Osteoblast (primary cell): ENCODE results near the gene TFAP2A. TPM values are rescaled to one million over a fixed set of nuclear protein-coding genes. Genes with fewer than 3 reads are reported as not detected.

ENCODE experiments used
- DNase-seq: peaks from one replicate; pipeline ENCODE4 v3.0.0; 2011; ENCODE audit warnings: low spot score, mixed read lengths; ENCODE audit not compliant: insufficient read length; ENCODE audit errors: missing footprints
- H2AFZ ChIP-seq: 2 replicates; pipeline ENCODE4 v1.6.0; 2011; ENCODE audit warnings: mild to moderate bottlenecking, low read length
- H3K27ac ChIP-seq: 2 replicates; pipeline ENCODE4 v1.5.1; 2011; ENCODE audit warnings: mild to moderate bottlenecking, low read depth, low read length, moderate library complexity
- H3K27me3 ChIP-seq: 2 replicates; pipeline ENCODE4 v1.6.0; 2012; ENCODE audit warnings: mild to moderate bottlenecking, control low read depth, inconsistent platforms, low read length, moderate library complexity; ENCODE audit not compliant: insufficient read depth
- H3K36me3 ChIP-seq: 2 replicates; pipeline ENCODE4 v1.5.1; 2011; ENCODE audit warnings: mild to moderate bottlenecking, low read length, control low read depth, moderate library complexity; ENCODE audit not compliant: insufficient read depth
- H3K4me1 ChIP-seq: 2 replicates; pipeline ENCODE4 v1.5.1; 2011; ENCODE audit warnings: mild to moderate bottlenecking, low read length, control low read depth, moderate library complexity; ENCODE audit not compliant: insufficient read depth
- H3K4me2 ChIP-seq: 2 replicates; pipeline ENCODE4 v1.6.0; 2011; ENCODE audit warnings: mild to moderate bottlenecking, low read length; ENCODE audit not compliant: insufficient read depth
- H3K4me3 ChIP-seq: fragments of 200-600 bp; sonication (generic); 3 replicates; pipeline ENCODE4 v1.5.1; 2012; ENCODE audit warnings: mild to moderate bottlenecking, low read length, inconsistent platforms; ENCODE audit not compliant: insufficient read depth
- H3K79me2 ChIP-seq: 2 replicates; pipeline ENCODE4 v1.6.0; 2012; ENCODE audit warnings: mild to moderate bottlenecking, low read length, control low read depth, inconsistent platforms; ENCODE audit not compliant: insufficient read depth
- H3K9me3 ChIP-seq: 2 replicates; pipeline ENCODE4 v1.5.1; 2011; ENCODE audit warnings: low read depth, low read length, control low read depth
- H4K20me1 ChIP-seq: 2 replicates; pipeline ENCODE4 v1.6.0; 2012; ENCODE audit warnings: mild to moderate bottlenecking, low read length, control low read depth; ENCODE audit not compliant: insufficient read depth
- total RNA-seq: library from RNA; depleted of rRNA; stranded (reverse); fragments of >200 nt; gene quantifications from 2 replicates; pipeline ENCODE4 v1.2.3, GENCODE V29; 2012
- TF ChIP-seq, protein P1 (sequence below): IDR thresholded peaks from 2 replicates; pipeline ENCODE4 v1.5.1; 2011; ENCODE audit warnings: mild to moderate bottlenecking, low read depth, low read length, moderate library complexity; ENCODE audit errors: extremely low read depth

Gene TFAP2A
- total RNA-seq, 1 donor: 0.36 TPM

DNA sequence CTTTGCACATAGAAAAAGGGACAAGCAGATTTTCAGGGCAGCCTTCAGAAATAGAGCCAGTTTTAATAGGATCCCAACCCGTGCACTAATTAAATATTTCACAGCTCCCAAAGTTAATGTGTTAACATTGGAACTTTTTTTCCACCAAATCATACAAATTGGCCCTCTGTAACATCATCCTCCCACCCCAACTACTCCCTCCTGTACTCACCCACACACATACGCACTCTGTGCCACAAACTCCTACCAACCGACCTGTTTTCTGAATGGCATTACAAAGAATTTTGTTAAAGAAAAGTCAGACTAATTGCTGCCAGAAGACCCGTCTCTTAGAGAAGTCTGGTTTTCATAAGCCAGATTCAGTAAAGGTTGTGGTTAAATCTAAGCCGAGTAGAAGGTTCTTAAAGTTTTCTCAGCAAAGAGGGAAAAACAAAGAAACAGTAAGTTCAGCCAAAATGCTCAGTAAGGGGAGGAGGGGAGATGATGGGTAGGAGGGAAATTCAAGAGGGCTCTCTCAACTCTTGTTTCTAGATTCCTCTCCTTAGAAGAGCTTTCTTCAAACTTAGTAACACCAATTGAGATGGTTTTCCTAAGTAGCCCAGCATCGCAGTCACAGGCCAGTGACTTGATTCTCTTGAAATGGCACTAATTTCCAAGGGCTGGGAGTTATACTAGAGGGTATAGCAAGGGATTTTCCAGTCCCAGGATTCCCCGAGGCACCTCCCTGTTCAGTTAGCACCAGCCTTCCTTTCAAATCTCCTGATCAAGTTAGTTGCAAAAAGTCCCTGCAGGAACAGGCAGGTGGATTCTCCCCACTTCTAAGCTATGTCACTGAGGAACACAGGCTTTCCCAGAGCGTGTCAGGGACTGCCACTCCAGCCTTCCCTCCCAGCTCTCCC lies 27.9 kb downstream of the TFAP2A start:
- no peak overlapping the region for H3K4me3 ChIP-seq
- H3K27me3 ChIP-seq: peaks cover 97% of the 10 kb centered on the region
- H3K4me2 ChIP-seq: no peak overlapping the region
- no peaks in the 10 kb centered on the region for H3K9me3 ChIP-seq
- no peaks in the 10 kb centered on the region for H4K20me1 ChIP-seq
- H3K4me1 ChIP-seq: no peaks in the 10 kb centered on the region
- no peak overlapping the region for H3K27ac ChIP-seq
- no peaks in the 10 kb centered on the region for H3K79me2 ChIP-seq
- H2AFZ ChIP-seq: no peak overlapping the region
- TF ChIP-seq, protein P1, sequence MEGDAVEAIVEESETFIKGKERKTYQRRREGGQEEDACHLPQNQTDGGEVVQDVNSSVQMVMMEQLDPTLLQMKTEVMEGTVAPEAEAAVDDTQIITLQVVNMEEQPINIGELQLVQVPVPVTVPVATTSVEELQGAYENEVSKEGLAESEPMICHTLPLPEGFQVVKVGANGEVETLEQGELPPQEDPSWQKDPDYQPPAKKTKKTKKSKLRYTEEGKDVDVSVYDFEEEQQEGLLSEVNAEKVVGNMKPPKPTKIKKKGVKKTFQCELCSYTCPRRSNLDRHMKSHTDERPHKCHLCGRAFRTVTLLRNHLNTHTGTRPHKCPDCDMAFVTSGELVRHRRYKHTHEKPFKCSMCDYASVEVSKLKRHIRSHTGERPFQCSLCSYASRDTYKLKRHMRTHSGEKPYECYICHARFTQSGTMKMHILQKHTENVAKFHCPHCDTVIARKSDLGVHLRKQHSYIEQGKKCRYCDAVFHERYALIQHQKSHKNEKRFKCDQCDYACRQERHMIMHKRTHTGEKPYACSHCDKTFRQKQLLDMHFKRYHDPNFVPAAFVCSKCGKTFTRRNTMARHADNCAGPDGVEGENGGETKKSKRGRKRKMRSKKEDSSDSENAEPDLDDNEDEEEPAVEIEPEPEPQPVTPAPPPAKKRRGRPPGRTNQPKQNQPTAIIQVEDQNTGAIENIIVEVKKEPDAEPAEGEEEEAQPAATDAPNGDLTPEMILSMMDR: no peak
- no peaks in the 10 kb centered on the region for H3K36me3 ChIP-seq
- no peak for DNase-seq

DNA sequence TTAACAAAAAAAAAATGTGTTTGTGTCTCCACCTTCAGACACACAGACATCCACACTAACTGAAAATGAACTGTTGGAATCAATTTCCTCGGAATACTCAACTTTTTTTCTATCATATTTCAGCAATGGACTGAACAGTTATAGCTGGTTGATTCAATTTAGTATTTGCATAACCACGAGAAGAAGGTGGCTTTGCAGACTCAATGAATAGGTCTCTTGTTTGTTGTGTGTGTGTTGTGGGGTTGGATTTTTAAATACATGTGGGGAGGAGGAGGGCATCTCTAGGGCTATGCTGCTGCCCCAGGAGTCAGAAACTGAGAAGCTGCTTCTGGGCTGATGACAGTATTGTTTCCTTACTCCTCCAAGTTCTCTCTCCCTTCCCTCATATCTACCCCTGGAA lies 28.7 kb downstream of the TFAP2A start:
- no peaks in the 10 kb centered on the region for H4K20me1 ChIP-seq
- no peak overlapping the region for H2AFZ ChIP-seq
- no peaks in the 10 kb centered on the region for H3K36me3 ChIP-seq
- H3K4me3 ChIP-seq: no peak overlapping the region
- peaks cover 97% of the 10 kb centered on the region for H3K27me3 ChIP-seq
- no peak overlapping the region for H3K4me2 ChIP-seq
- no peaks in the 10 kb centered on the region for H3K4me1 ChIP-seq
- no peaks in the 10 kb centered on the region for H3K9me3 ChIP-seq
- DNase-seq: no peak
- no peaks in the 10 kb centered on the region for H3K79me2 ChIP-seq
- no peak overlapping the region for H3K27ac ChIP-seq
- TF ChIP-seq, protein P1: no peak

DNA sequence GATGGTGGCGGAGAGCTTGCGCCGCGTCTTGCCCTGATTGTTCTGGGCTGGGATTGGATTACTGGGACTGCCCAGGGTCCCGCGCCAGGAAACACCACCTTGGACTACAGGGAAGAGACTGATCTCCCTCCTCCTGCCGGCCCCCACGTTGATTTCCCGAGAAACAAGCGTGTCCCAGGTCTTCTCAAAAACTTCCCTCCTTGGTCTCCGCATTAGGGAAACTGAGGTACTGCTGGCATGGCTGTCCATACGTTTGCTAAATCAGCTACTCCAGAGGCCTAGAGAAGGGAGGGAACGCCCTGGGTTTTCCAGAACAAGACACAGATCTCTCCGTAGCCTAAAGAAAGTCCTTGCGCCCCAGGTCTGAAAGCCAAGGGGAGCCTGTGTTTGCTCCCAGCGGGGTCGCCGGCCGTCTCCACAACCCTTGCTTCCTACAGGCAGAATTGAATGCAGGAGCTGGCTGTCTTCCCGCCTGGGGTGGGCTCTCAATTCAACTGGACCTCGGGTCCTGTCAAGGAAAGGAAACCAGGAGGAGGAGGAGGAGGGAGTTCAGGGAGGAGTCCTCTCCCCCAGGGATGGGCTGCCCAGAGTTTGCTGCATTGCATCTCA lies 29.2 kb downstream of the TFAP2A start:
- no peaks in the 10 kb centered on the region for H3K9me3 ChIP-seq
- no peak overlapping the region for H3K4me3 ChIP-seq
- no peak overlapping the region for H3K4me2 ChIP-seq
- no peak for DNase-seq
- H3K36me3 ChIP-seq: no peaks in the 10 kb centered on the region
- H3K4me1 ChIP-seq: no peaks in the 10 kb centered on the region
- no peak overlapping the region for H2AFZ ChIP-seq
- H4K20me1 ChIP-seq: no peaks in the 10 kb centered on the region
- no peak overlapping the region for H3K27ac ChIP-seq
- H3K27me3 ChIP-seq: peaks cover 97% of the 10 kb centered on the region
- no peaks in the 10 kb centered on the region for H3K79me2 ChIP-seq
- TF ChIP-seq, protein P1: no peak
